BE2C (cell line): ENCODE measurements around the gene NPAS3.

Source experiments
- DNase-seq: peaks from one replicate; pipeline ENCODE4 v3.0.0-alpha.2; 2020
- H3K27me3 ChIP-seq: fragments of 250-450 bp; sonication (Bioruptor Pico); 2 replicates; pipeline ENCODE4 v1.5.1; 2020; ENCODE audit warnings: mild to moderate bottlenecking
- H3K36me3 ChIP-seq: fragments of 250-450 bp; sonication (Bioruptor Pico); 2 replicates; pipeline ENCODE4 v1.5.1; 2020; ENCODE audit warnings: mild to moderate bottlenecking
- H3K4me1 ChIP-seq: fragments of 250-450 bp; sonication (Bioruptor Pico); 2 replicates; pipeline ENCODE4 v1.5.1; 2020
- H3K4me3 ChIP-seq: 2 replicates; pipeline ENCODE4 v1.5.1; 2011; ENCODE audit warnings: low read depth, low read length
- H3K9me3 ChIP-seq: fragments of 250-450 bp; sonication (Bioruptor Pico); 2 replicates; pipeline ENCODE4 v1.5.1; 2020
- CTCF ChIP-seq: IDR thresholded peaks from 2 replicates; pipeline ENCODE4 v1.5.1; 2012; ENCODE audit warnings: mild to moderate bottlenecking, low read depth, low read length

The NPAS3 gene

GRCh38 chr14:33317675-33318074 is 379.0 kb downstream of the NPAS3 start:
- TF ChIP-seq CTCF = no peak
- Histone ChIP-seq H3K27me3 (peaks cover 3% of the 10 kb centered on the region; the same call in 1 of the 2 replicates), H3K4me1 (no peaks in the 10 kb centered on the region), H3K9me3 (no peaks in the 10 kb centered on the region), H3K4me3 (no peak overlapping the region), H3K36me3 (no peaks in the 10 kb centered on the region)
- DNase-seq = no peak

GRCh38 chr14:33323979-33324378 is 385.3 kb downstream of the NPAS3 start:
- Histone ChIP-seq H3K9me3 (no peaks in the 10 kb centered on the region), H3K36me3 (no peaks in the 10 kb centered on the region), H3K4me1 (no peaks in the 10 kb centered on the region; the same call in 1 of the 2 replicates), H3K27me3 (peaks cover 3% of the 10 kb centered on the region; the same call in 1 of the 2 replicates), H3K4me3 (peak overlapping the region; percentile 17)
- TF ChIP-seq CTCF = no peak
- DNase-seq = peak; percentile 38

GRCh38 chr14:33331176-33331949 is 392.7 kb downstream of the NPAS3 start:
- H3K4me1 ChIP-seq = no peaks in the 10 kb centered on the region; the same call in 1 of the 2 replicates
- no peak for TF ChIP-seq CTCF
- H3K36me3 ChIP-seq = no peaks in the 10 kb centered on the region
- H3K4me3 ChIP-seq = no peak overlapping the region
- DNase-seq = no peak
- H3K9me3 ChIP-seq = no peaks in the 10 kb centered on the region
- H3K27me3 ChIP-seq = no peaks in the 10 kb centered on the region; the same call in 1 of the 2 replicates

- no peaks in the 10 kb centered on the region; the same call in 1 of the 2 replicates for H3K27me3 ChIP-seq
- H3K4me3 ChIP-seq = no peak overlapping the region
- no peaks in the 10 kb centered on the region; the same call in 1 of the 2 replicates for H3K4me1 ChIP-seq
- DNase-seq = no peak
- no peak for TF ChIP-seq CTCF
- H3K36me3 ChIP-seq = no peaks in the 10 kb centered on the region
- no peaks in the 10 kb centered on the region for H3K9me3 ChIP-seq
Measured at GRCh38 chr14:33332497-33332896, 393.8 kb downstream of the NPAS3 start.

- no peak for TF ChIP-seq CTCF
- no peaks in the 10 kb centered on the region; the same call in 1 of the 2 replicates for H3K27me3 ChIP-seq
- no peak for DNase-seq
- H3K36me3 ChIP-seq = no peaks in the 10 kb centered on the region
- H3K4me3 ChIP-seq = no peak overlapping the region
- no peaks in the 10 kb centered on the region for H3K9me3 ChIP-seq
- no peaks in the 10 kb centered on the region for H3K4me1 ChIP-seq
Measured at GRCh38 chr14:33335366-33335765, 396.7 kb downstream of the NPAS3 start.

GRCh38 chr14:33342299-33342974 is 403.8 kb downstream of the NPAS3 start:
- no peaks in the 10 kb centered on the region for H3K36me3 ChIP-seq
- no peaks in the 10 kb centered on the region for H3K4me1 ChIP-seq
- H3K4me3 ChIP-seq = no peak overlapping the region
- H3K9me3 ChIP-seq = no peaks in the 10 kb centered on the region
- no peak for DNase-seq
- TF ChIP-seq CTCF = no peak; the same call in 1 of the 2 replicates
- H3K27me3 ChIP-seq = no peaks in the 10 kb centered on the region
